Loucy (cell line): ENCODE data around the gene PKD2L1.

Source experiments
- H2AFZ ChIP-seq: fragments of 200-600 bp; sonication (generic); 2 replicates; pipeline ENCODE4 v1.6.0; 2016; ENCODE audit warnings: antibody characterized with exemption, mild to moderate bottlenecking, low read length, moderate library complexity
- H3F3A ChIP-seq: fragments of 200-600 bp; 2 replicates; pipeline ENCODE4 v1.6.0; 2016; ENCODE audit warnings: antibody characterized with exemption, low read depth, mild to moderate bottlenecking
- H3K27me3 ChIP-seq: fragments of 200-600 bp; sonication (generic); 2 replicates; pipeline ENCODE4 v1.6.1; 2014; ENCODE audit warnings: low read length, mild to moderate bottlenecking; ENCODE audit not compliant: insufficient read depth, poor library complexity, severe bottlenecking
- H3K36me3 ChIP-seq: fragments of 200-600 bp; sonication (generic); 2 replicates; pipeline ENCODE4 v1.6.1; 2016; ENCODE audit warnings: low read length; ENCODE audit not compliant: insufficient read depth
- H3K4me1 ChIP-seq: fragments of 200-600 bp; sonication (generic); 2 replicates; pipeline ENCODE4 v1.5.1; 2014; ENCODE audit warnings: low read length, mild to moderate bottlenecking; ENCODE audit not compliant: insufficient read depth, poor library complexity, severe bottlenecking
- H3K4me2 ChIP-seq: fragments of 200-600 bp; sonication (generic); 2 replicates; pipeline ENCODE4 v1.6.0; 2014; ENCODE audit warnings: antibody characterized with exemption, low read length, low read depth, mild to moderate bottlenecking; ENCODE audit not compliant: poor library complexity, severe bottlenecking
- H3K4me3 ChIP-seq: fragments of 200-600 bp; sonication (generic); 2 replicates; pipeline ENCODE4 v1.5.1; 2014; ENCODE audit warnings: low read length, mild to moderate bottlenecking, mixed read lengths; ENCODE audit not compliant: poor library complexity, severe bottlenecking
- H3K79me2 ChIP-seq: fragments of 200-600 bp; sonication (generic); 2 replicates; pipeline ENCODE4 v1.6.1; 2014; ENCODE audit warnings: low read length; ENCODE audit not compliant: insufficient read depth
- H3K9ac ChIP-seq: fragments of 200-600 bp; sonication (generic); 2 replicates; pipeline ENCODE4 v1.6.0; 2014; ENCODE audit warnings: mild to moderate bottlenecking, low read depth, low read length, moderate library complexity; ENCODE audit not compliant: poor library complexity, severe bottlenecking
- H3K9me2 ChIP-seq: fragments of 200-600 bp; sonication (generic); replicated peaks from 2 replicates; pipeline ENCODE4 v1.6.1; 2016; ENCODE audit warnings: low read depth, low read length, mixed read lengths
- H3K9me3 ChIP-seq: fragments of 200-600 bp; sonication (generic); 2 replicates; pipeline ENCODE4 v1.6.1; 2014; ENCODE audit warnings: mild to moderate bottlenecking, antibody characterized with exemption, low read length, low read depth; ENCODE audit not compliant: insufficient read depth
- H4K20me1 ChIP-seq: fragments of 200-600 bp; sonication (generic); 2 replicates; pipeline ENCODE4 v1.6.0; 2014; ENCODE audit warnings: antibody characterized with exemption, low read length, mild to moderate bottlenecking; ENCODE audit not compliant: insufficient read depth, poor library complexity, severe bottlenecking
- EZH2phosphoT487 ChIP-seq: fragments of 200-600 bp; IDR thresholded peaks from 2 replicates; pipeline ENCODE4 v1.6.1; 2018; ENCODE audit warnings: antibody characterized with exemption, mild to moderate bottlenecking, moderate library complexity, borderline replicate concordance
- TF ChIP-seq, protein P1 (sequence below): fragments of 200-600 bp; sonication (generic); conservative IDR thresholded peaks from 2 replicates; pipeline ENCODE4 v1.5.1; 2014; ENCODE audit warnings: mild to moderate bottlenecking, antibody characterized with exemption, low read length

PKD2L1 gene

DNA sequence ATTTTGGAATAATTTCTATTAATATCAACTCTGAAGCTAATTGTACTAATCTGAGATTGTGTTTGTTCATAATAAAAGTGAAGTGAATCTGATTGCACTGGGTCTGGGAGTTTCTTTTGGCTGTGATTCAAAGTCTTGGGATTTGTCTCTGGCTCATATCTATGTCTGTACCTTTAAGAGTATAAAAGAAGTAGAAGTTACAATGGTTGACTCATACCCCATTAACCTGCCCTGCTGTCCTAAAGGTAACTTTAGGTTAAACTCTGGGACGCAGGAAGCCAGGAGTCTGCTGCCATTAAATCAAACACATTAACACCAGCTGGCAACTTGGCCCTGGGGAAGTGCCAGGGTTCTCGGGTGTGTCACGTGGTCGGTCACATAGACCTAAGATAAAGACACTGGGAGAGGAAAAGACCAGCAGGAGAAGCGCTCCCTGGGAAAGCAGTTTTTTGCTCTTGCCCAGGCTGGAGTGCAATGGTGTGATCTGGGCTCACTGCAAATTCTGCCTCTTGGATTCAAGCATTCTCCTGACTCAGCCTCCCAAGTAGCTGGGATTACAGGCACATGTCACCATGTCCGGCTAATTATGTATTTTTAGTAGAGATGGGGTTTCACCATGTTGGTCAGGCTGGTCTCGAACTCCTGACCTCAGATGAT is 34.8 kb upstream of the PKD2L1 start:
- Histone ChIP-seq H3K4me2 (no peak overlapping the region), H2AFZ (no peak overlapping the region), H3K4me3 (no peak overlapping the region)

DNA sequence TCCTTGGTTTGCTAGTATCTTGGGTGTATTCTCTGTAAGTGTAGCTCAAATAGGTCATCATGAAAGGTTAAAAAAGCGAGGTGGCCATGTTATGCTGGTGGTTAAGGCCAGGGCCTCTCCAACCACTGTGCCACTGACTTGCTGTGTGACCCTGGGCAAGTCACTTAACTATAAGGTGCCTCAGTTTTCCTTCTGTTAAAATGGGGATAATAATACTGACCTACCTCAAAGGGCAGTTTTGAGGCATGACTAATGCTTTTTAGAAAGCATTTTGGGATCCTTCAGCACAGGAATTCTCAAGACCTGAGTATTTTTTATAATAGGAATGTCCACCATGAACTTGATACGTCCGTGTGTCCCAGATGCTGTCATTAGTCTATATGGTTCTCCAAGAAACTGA is 34.1 kb upstream of the PKD2L1 start:
- H3K36me3 ChIP-seq: peaks cover 49% of the 10 kb centered on the region
- peaks cover 55% of the 10 kb centered on the region for H4K20me1 ChIP-seq
- H3F3A ChIP-seq: peaks cover 17% of the 10 kb centered on the region; the same call in 1 of the 2 replicates
- H3K9ac ChIP-seq: no peak overlapping the region
- no peaks in the 10 kb centered on the region for H3K27me3 ChIP-seq
- no peak overlapping the region for H3K4me2 ChIP-seq
- no peak for TF ChIP-seq EZH2phosphoT487
- TF ChIP-seq, protein P1, sequence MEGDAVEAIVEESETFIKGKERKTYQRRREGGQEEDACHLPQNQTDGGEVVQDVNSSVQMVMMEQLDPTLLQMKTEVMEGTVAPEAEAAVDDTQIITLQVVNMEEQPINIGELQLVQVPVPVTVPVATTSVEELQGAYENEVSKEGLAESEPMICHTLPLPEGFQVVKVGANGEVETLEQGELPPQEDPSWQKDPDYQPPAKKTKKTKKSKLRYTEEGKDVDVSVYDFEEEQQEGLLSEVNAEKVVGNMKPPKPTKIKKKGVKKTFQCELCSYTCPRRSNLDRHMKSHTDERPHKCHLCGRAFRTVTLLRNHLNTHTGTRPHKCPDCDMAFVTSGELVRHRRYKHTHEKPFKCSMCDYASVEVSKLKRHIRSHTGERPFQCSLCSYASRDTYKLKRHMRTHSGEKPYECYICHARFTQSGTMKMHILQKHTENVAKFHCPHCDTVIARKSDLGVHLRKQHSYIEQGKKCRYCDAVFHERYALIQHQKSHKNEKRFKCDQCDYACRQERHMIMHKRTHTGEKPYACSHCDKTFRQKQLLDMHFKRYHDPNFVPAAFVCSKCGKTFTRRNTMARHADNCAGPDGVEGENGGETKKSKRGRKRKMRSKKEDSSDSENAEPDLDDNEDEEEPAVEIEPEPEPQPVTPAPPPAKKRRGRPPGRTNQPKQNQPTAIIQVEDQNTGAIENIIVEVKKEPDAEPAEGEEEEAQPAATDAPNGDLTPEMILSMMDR: no peak
- no peak overlapping the region for H2AFZ ChIP-seq
- no peak overlapping the region for H3K4me3 ChIP-seq
- no peaks in the 10 kb centered on the region for H3K9me3 ChIP-seq
- H3K79me2 ChIP-seq: peaks cover 23% of the 10 kb centered on the region
- H3K4me1 ChIP-seq: peaks cover 6% of the 10 kb centered on the region
- H3K9me2 ChIP-seq: no peaks in the 10 kb centered on the region

More for the DNA sequence above, 34.8 kb upstream of the PKD2L1 start:
- Histone ChIP-seq H3K4me1 (peaks cover 1% of the 10 kb centered on the region), H3K9me3 (no peaks in the 10 kb centered on the region), H3K36me3 (peaks cover 42% of the 10 kb centered on the region), H4K20me1 (peaks cover 49% of the 10 kb centered on the region), H3K27me3 (no peaks in the 10 kb centered on the region), H3K9me2 (no peaks in the 10 kb centered on the region), H3F3A (peaks cover 17% of the 10 kb centered on the region; the same call in 1 of the 2 replicates), H3K79me2 (peaks cover 16% of the 10 kb centered on the region; the same call in 1 of the 2 replicates), H3K9ac (no peak overlapping the region)
- TF ChIP-seq, protein P1: no peak
- TF ChIP-seq EZH2phosphoT487: no peak

DNA sequence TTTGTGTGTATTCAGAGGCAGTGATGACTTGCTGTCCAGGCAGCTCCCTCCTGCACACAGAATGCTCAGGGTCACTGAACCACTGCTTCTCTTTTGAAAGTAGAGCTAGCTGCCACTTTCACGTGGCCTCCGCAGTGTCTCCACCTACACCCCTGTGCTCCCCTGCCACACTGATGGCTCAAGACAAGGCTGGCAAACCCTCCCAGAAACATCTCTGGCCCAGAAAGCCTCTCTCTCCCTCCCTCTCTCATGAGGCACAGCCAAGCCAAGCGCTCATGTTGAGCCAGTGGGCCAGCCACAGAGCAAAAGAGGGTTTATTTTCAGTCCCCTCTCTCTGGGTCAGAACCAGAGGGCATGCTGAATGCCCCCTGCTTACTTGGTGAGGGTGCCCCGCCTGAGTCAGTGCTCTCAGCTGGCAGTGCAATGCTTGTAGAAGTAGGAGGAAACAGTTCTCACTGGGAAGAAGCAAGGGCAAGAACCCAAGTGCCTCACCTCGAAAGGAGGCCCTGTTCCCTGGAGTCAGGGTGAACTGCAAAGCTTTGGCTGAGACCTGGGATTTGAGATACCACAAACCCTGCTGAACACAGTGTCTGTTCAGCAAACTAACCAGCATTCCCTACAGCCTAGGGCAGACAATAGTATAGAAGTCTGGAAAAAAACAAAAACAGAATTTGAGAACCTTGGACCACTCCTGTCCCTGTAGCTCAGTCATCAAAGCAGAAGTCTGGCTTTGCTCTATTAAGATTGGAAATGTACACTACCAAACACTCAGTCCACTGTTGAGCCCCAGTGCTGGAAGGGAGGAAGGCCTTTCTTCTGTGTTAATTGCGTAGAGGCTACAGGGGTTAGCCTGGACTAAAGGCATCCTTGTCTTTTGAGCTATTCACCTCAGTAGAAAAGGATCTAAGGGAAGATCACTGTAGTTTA is 32.8 kb upstream of the PKD2L1 start:
- Histone ChIP-seq H3K4me2 (no peak overlapping the region), H4K20me1 (peaks cover 67% of the 10 kb centered on the region), H2AFZ (no peak overlapping the region), H3K9me2 (no peaks in the 10 kb centered on the region), H3K36me3 (peaks cover 55% of the 10 kb centered on the region), H3K4me3 (no peak overlapping the region), H3F3A (peaks cover 17% of the 10 kb centered on the region; the same call in 1 of the 2 replicates), H3K4me1 (peaks cover 12% of the 10 kb centered on the region), H3K79me2 (peaks cover 31% of the 10 kb centered on the region), H3K9ac (no peak overlapping the region), H3K27me3 (no peaks in the 10 kb centered on the region), H3K9me3 (no peaks in the 10 kb centered on the region)
- TF ChIP-seq, protein P1: no peak
- no peak for TF ChIP-seq EZH2phosphoT487
